HG03025 (cell line): ENCODE data around the gene TOP2A.

Experiments used
- ATAC-seq: cut with Tn5 transposase; IDR thresholded peaks from one replicate; pipeline ENCODE4 v1.9.1; 2021; ENCODE audit warnings: mild to moderate bottlenecking, moderate library complexity; ENCODE audit not compliant: unreplicated experiment, low FRiP score

Gene TOP2A

GRCh38 chr17:40417609-40418427 lies at the start of gene TOP2A:
TOP2A (minus strand) TSS chr17:40417896; CDS start chr17:40417791, 105 bp downstream.
- peak; percentile 94 for ATAC-seq

- no peak for ATAC-seq
Observed at GRCh38 chr17:40467281-40467867, 49.7 kb upstream of the TOP2A start.

GRCh38 chr17:40466298-40466971 lies 48.7 kb upstream of the TOP2A start:
- no peak for ATAC-seq

- ATAC-seq, result no peak
Observed at GRCh38 chr17:40464392-40464855, 46.7 kb upstream of the TOP2A start.

DNA sequence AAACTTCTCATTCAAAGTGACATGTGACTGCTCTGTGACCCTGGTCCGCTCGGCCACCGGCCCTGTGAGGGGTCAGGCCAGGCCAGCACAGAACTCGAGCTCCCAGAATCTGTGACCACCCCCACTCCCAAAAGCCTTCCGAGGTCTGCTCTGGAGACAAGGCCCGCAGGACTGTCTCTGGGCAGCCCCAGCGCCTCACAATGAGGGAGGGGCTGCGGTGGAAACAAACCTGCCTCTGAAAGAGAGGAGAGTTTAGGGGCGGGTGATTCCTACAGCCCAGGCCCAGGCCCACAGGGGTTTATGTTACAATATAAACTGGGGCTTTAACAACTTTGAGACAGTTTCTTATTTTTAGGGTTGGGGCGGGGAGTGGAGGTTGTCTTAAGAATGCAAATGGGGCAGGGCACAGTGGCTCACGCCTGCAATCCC lies 45.4 kb upstream of the TOP2A start:
- no peak for ATAC-seq

DNA sequence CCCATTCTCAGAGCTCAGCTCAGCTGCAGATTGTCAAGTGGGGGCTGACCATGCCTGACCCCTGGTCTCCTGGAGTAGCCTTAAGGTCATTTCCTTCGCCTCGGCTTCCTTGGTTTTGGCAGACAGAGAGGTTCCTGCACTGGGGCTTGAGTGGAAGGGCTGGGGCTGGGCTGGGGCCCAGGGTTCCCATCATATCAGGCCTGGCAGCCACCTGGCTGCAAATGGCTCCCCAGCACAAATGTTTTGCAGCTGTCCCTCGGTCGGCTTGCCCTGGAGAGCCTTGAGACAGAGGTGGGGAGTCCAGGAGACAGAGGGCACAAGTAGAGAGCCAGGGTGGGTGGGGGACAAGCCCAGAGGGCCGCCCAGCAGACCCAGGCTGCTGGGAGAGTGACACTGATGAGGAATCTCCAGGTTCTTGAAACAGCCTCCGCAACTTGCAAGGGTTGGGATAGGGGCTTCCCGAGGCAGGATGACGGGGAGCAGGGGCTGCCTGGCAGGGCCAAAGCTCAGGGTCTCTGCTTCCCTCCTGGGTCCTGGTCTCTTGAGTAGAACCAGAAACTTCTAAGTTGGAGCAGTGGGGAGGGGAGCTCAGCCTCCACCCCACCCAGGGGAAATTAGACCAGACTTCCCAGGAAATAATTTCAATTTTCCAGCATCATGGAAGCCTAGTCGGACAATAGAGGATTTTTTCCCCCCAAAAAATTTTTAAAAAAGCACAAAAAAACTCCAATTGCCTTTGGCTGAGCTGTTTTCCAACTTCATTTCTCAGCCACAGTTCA lies 44.8 kb upstream of the TOP2A start:
- no peak for ATAC-seq

DNA sequence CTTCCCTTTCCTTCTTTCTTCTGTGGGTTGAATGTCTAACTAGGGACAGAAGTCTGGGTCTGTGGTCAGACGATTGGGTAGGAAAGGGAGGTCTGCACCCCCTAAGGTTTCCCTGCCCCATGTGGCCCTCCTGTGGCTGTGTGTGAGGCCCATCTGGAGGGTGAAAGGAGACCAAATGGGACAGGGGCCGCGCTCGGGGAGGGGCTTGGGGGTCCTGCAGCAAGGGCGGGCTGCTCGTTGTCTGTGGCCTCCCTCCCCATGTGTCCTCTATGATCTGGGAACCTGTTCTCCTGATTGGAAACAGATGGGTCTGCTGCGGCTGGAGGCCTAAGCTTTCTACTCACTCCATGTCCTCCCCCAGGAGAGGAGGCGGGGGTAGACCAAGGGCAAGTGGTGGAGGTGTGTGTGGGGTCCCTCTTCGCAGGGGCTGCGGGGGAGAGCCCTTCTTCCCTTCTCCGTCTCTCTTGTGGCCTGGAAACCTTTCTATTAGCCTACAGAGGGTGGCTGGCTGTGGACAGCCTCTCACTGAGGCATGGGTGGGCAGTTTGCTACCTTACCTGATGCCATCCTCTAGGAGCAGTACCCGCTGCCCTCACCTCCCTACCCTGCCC lies 44.1 kb upstream of the TOP2A start:
- ATAC-seq, result no peak

GRCh38 chr17:40460968-40461731 lies 43.5 kb upstream of the TOP2A start:
- no peak for ATAC-seq

- ATAC-seq, result no peak
Observed at GRCh38 chr17:40460604-40460967, 42.9 kb upstream of the TOP2A start.

- no peak for ATAC-seq
Observed at GRCh38 chr17:40459636-40460603, 42.2 kb upstream of the TOP2A start.

DNA sequence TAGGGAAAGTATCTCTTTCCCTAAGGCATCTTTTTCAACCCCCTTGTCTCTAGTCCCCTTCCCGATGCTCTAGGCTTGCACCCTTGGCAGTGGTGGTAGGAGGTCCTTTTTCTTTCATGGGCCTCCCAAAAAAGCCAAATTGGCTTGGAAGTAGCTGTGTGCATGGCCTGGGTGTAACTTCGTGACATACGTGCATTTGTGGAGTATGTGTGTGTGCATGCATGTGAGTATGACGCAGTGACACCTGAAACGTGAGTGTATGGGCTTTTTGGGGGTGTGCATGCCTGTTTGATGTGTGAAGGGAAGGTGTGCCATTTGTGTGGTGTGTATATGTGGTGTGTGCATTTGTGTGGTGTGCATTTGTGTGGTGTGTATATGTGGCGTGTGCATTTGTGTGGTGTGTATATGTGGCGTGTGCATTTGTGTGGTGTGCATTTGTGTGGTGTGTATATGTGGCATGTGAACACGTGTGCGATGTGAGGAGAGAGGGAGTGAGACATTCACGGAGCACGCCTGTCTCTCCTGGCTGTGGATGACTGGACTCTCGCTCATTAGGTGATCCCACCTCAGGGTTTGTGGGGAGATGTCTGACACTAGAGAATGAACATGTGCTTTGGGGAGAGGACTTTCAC lies 41.3 kb upstream of the TOP2A start:
- ATAC-seq, result no peak

DNA sequence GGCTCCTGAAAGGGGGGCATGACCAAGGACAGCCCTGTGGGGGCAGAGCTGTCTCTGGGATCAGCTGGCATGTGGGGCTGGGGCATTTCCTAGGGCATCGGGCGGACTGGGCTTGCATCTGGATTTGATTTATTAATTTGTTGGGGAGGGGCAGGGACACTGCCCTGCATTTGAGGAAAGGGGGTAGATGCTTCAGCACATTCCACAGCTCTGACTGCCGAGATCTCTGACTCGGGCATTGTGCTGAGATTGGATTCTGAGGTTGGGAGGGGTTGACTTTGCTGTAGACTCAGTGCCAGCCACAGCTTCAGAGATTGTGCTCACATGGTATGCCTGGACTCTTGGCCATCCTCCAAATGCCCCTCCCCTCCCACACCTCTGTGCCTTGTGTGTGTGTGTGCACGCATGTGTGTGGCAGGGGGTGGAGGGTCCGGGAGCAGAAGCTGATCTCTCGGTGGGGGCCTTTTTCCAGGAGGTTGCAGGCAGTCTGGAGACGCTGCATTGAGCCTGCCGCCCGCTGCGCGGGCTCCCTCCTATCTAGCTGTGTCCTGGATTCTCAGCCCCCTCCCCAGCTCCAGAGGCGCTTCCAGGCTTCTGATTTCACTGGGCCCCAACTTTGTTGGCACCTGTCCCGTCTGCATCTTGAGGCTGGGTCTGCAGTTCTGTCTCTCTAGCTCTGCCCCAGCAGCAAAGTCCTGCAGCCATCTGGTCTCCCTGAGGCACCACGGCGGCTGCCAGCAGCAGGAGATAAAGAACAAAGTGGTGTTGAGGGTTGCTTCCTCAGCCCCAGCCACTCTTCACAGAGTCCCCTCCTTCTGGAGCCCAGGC lies 40.5 kb upstream of the TOP2A start:
- ATAC-seq, result no peak

DNA sequence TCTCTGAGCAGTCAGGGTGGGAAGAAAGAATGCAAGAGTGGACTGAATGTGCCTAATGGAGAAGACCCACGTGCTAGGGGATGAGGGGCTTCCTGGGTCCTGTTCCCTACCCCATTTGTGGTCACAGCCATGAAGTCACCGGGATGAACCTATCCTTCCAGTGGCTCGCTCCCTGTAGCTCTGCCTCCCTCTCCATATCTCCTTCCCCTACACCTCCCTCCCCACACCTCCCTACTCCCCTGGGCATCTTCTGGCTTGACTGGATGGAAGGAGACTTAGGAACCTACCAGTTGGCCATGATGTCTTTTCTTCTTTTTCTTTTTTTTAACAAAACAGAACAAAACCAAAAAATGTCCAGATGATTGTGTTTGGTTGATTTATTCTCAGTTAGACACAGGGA lies 39.7 kb upstream of the TOP2A start:
- no peak for ATAC-seq

DNA sequence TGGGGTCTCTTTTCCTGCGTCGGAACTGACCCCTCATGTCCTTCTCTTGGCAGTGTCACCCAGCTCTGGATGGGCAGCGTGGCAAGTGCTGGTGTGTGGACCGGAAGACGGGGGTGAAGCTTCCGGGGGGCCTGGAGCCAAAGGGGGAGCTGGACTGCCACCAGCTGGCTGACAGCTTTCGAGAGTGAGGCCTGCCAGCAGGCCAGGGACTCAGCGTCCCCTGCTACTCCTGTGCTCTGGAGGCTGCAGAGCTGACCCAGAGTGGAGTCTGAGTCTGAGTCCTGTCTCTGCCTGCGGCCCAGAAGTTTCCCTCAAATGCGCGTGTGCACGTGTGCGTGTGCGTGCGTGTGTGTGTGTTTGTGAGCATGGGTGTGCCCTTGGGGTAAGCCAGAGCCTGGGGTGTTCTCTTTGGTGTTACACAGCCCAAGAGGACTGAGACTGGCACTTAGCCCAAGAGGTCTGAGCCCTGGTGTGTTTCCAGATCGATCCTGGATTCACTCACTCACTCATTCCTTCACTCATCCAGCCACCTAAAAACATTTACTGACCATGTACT lies 38.8 kb upstream of the TOP2A start:
- ATAC-seq, result no peak

DNA sequence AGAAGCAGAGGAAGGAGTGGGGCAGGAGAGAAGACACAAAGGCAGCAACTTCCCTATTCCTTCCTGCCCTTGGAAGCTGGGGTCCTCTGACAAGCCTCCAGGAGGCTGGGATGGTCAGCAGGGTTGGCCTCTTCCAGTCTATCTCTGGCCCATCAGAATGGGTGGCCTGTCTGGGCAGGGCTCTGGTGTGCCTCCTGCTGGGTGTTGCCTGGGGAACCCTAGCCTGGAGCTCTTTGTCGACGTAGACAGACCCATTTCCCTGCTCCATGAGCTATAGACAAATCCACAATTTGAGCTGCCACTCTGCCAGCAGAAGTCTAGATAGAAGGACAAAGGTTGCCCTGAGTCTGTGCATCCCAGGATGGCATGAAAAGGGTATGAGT lies 36.9 kb upstream of the TOP2A start:
- no peak for ATAC-seq

DNA sequence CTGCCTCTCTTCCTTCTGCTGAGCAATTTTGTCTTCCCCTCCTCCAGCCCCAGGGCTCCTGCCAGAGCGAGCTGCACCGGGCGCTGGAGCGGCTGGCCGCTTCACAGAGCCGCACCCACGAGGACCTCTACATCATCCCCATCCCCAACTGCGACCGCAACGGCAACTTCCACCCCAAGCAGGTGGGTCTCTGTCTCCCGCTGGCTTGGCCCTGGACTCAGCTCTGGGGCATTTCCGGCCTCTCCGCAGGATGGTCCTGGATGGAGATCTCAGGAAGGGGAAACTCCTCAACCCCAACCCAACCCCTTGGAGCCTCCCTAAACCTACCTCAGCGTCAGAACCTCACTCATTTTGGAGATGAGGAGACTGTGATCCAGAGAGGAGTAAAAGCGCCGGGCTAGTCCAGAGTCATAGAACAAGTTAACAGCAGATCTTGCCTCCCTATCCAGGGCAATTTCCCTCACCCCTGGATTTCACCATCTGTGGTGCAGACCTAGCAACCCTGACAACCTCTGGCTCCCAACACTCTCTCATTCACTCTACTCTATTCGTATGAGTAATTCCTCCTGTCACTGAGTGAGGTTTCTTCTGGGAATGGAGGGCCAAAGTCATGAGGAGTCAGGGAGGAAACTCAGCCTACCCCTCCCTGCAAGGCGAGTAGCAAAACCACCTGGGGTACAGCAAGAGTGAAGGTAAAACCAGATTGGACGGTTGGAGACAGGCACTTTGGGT lies 36.4 kb upstream of the TOP2A start:
- no peak for ATAC-seq
